Trophoblast cell (in vitro differentiated cells and primary cell): Measurements from ENCODE around the gene AJM1.
"Not testable (repeated sequence)": the region's sequence is repeated elsewhere in the genome, so short reads cannot be mapped to it uniquely, and the experiment has no call there.

Experiments
- DNase-seq, 2 donors: peaks; one replicate each; pipeline ENCODE4 v3.0.0-alpha.2; 2016
- H2AFZ ChIP-seq: 2 replicates; pipeline ENCODE4 v1.6.1; 2013; ENCODE audit warnings: low read length, moderate library complexity, mild to moderate bottlenecking; ENCODE audit not compliant: insufficient read depth, poor library complexity
- H2AK5ac ChIP-seq: 2 replicates; pipeline ENCODE4 v1.6.1; 2013; ENCODE audit warnings: mild to moderate bottlenecking, low read length
- H2BK120ac ChIP-seq: 2 replicates; pipeline ENCODE4 v1.6.1; 2013; ENCODE audit warnings: low read length, mild to moderate bottlenecking, moderate library complexity; ENCODE audit not compliant: insufficient read depth, poor library complexity
- H2BK12ac ChIP-seq: 2 replicates; pipeline ENCODE4 v1.6.1; 2013; ENCODE audit warnings: mild to moderate bottlenecking, low read length, moderate library complexity
- H2BK5ac ChIP-seq: 2 replicates; pipeline ENCODE4 v1.6.1; 2013; ENCODE audit warnings: low read length, low read depth, moderate library complexity, mild to moderate bottlenecking; ENCODE audit not compliant: poor library complexity
- H3K14ac ChIP-seq: 2 replicates; pipeline ENCODE4 v1.6.1; 2013; ENCODE audit warnings: mild to moderate bottlenecking, low read length
- H3K18ac ChIP-seq: 2 replicates; pipeline ENCODE4 v1.6.1; 2013; ENCODE audit warnings: mild to moderate bottlenecking, low read length
- H3K23ac ChIP-seq: 2 replicates; pipeline ENCODE4 v1.6.1; 2013; ENCODE audit warnings: low read length
- H3K27ac ChIP-seq: 2 replicates; pipeline ENCODE4 v1.5.1; 2013; ENCODE audit warnings: low read depth, mild to moderate bottlenecking, inconsistent platforms, low read length, moderate library complexity
- H3K27me3 ChIP-seq: 2 replicates; pipeline ENCODE4 v1.6.1; 2013; ENCODE audit warnings: inconsistent platforms, mild to moderate bottlenecking, low read length, moderate library complexity; ENCODE audit not compliant: insufficient read depth
- H3K36me3 ChIP-seq, 2 experiments: 1 replicate in 1 of 2; 2 replicates in 1 of 2; pipeline ENCODE4 v1.6.1; 2013; ENCODE audit warnings: low read length in 2 of 2, mild to moderate bottlenecking in 2 of 2, moderate library complexity in 1 of 2; ENCODE audit not compliant: insufficient read depth in 2 of 2, control insufficient read depth in 1 of 2
- H3K4ac ChIP-seq: 2 replicates; pipeline ENCODE4 v1.6.1; 2013; ENCODE audit warnings: low read depth, mild to moderate bottlenecking, low read length, moderate library complexity
- H3K4me1 ChIP-seq, 2 experiments: 1 replicate in 1 of 2; 2 replicates in 1 of 2; pipeline ENCODE4 v1.6.1; 2013; ENCODE audit warnings: low read length in 2 of 2, mild to moderate bottlenecking in 2 of 2, moderate library complexity in 1 of 2; ENCODE audit not compliant: insufficient read depth in 2 of 2, control insufficient read depth in 1 of 2
- H3K4me2 ChIP-seq: 2 replicates; pipeline ENCODE4 v1.6.1; 2013; ENCODE audit warnings: inconsistent platforms, mild to moderate bottlenecking, low read length, moderate library complexity
- H3K4me3 ChIP-seq: 2 replicates; pipeline ENCODE4 v1.5.1; 2013; ENCODE audit warnings: mild to moderate bottlenecking, low read depth, low read length, inconsistent platforms
- H3K79me1 ChIP-seq: one replicate; pipeline ENCODE4 v1.6.1; 2013; ENCODE audit warnings: low read length
- H3K79me2 ChIP-seq: 2 replicates; pipeline ENCODE4 v1.6.1; 2013; ENCODE audit warnings: low read length, mild to moderate bottlenecking; ENCODE audit not compliant: control insufficient read depth, insufficient read depth, poor library complexity
- H3K9ac ChIP-seq: 2 replicates; pipeline ENCODE4 v1.6.1; 2013; ENCODE audit warnings: mild to moderate bottlenecking, low read length
- H3K9me3 ChIP-seq: 2 replicates; pipeline ENCODE4 v1.6.1; 2013; ENCODE audit warnings: low read depth, mild to moderate bottlenecking, control low read depth, inconsistent platforms, low read length; ENCODE audit not compliant: insufficient read depth
- H4K12ac ChIP-seq: 2 replicates; pipeline ENCODE4 v1.6.1; 2013; ENCODE audit warnings: low read depth, mild to moderate bottlenecking, low read length, moderate library complexity
- H4K8ac ChIP-seq: 2 replicates; pipeline ENCODE4 v1.6.1; 2013; ENCODE audit warnings: low read depth, mild to moderate bottlenecking, low read length, moderate library complexity
- H4K91ac ChIP-seq: one replicate; pipeline ENCODE4 v1.6.1; 2013; ENCODE audit warnings: low read depth, mild to moderate bottlenecking, low read length, moderate library complexity
- WGBS: extraction: QIAGEN DNeasy Blood & Tissue Kit; methylation state at CpG from one replicate; pipeline ENCODE4 v1.1.7; 2013; ENCODE audit warnings: missing lambda C conversion rate; ENCODE audit not compliant: insufficient read length, insufficient coverage; ENCODE audit errors: extremely low coverage; 5-methylcytosine and 5-hydroxymethylcytosine counted together

The AJM1 gene

GRCh38 chr9:136835162-136835931 lies 6.9 kb upstream of the AJM1 start:
- H2BK12ac ChIP-seq: no peak overlapping the region

GRCh38 chr9:136835932-136836904 lies 6.1 kb upstream of the AJM1 start:
- Histone ChIP-seq H3K23ac (no peak overlapping the region), H3K79me1 (no peaks in the 10 kb centered on the region)

More at GRCh38 chr9:136835162-136835931, 6.9 kb upstream of the AJM1 start:
- Histone ChIP-seq H3K27me3 (no peaks in the 10 kb centered on the region), H2AK5ac (no peak overlapping the region), H2BK120ac (no peak overlapping the region), H3K23ac (no peak overlapping the region), H3K18ac (no peak overlapping the region), H3K4me3 (no peak overlapping the region), H4K8ac (no peak overlapping the region), H3K4me2 (no peak overlapping the region), H3K79me1 (no peaks in the 10 kb centered on the region), H3K27ac (no peak overlapping the region), H3K4ac (no peak overlapping the region), H3K9me3 (no peaks in the 10 kb centered on the region), H3K4me1 (no peaks in the 10 kb centered on the region), H3K79me2 (no peaks in the 10 kb centered on the region), H3K36me3 (peaks cover 73 to 80% of the 10 kb centered on the region in 2 experiments), H3K9ac (no peak overlapping the region), H2AFZ (no peak overlapping the region), H3K14ac (no peak overlapping the region), H2BK5ac (no peak overlapping the region), H4K12ac (no peak overlapping the region), H4K91ac (no peak overlapping the region)
- WGBS: no CpG with 5 or more reads among the region's 36 CpGs
- no peak for DNase-seq

GRCh38 chr9:136837146-136837855 lies 5.0 kb upstream of the AJM1 start:
- Histone ChIP-seq H3K27ac (no peak overlapping the region), H3K79me2 (no peaks in the 10 kb centered on the region), H3K4me3 (no peak overlapping the region), H3K14ac (no peak overlapping the region), H3K18ac (no peak overlapping the region), H2AFZ (no peak overlapping the region), H4K8ac (no peak overlapping the region), H4K12ac (no peak overlapping the region), H2BK120ac (no peak overlapping the region), H2BK5ac (no peak overlapping the region), H2BK12ac (no peak overlapping the region), H3K4me1 (peaks cover 0 to 3% of the 10 kb centered on the region in 2 experiments), H3K4me2 (no peak overlapping the region), H2AK5ac (no peak overlapping the region), H4K91ac (no peak overlapping the region), H3K4ac (no peak overlapping the region), H3K9ac (no peak overlapping the region), H3K79me1 (no peaks in the 10 kb centered on the region), H3K27me3 (no peaks in the 10 kb centered on the region), H3K9me3 (no peaks in the 10 kb centered on the region), H3K36me3 (peaks cover 58 to 64% of the 10 kb centered on the region in 2 experiments), H3K23ac (no peak overlapping the region)
- no peak for DNase-seq
- no CpG with 5 or more reads among the region's 27 CpGs for WGBS

More at GRCh38 chr9:136835932-136836904, 6.1 kb upstream of the AJM1 start:
- H3K36me3 ChIP-seq: peaks cover 68 to 75% of the 10 kb centered on the region in 2 experiments
- no peak overlapping the region for H2BK12ac ChIP-seq
- H3K4me1 ChIP-seq: peaks cover 0 to 3% of the 10 kb centered on the region in 2 experiments
- H2AFZ ChIP-seq: no peak overlapping the region
- no peak overlapping the region for H4K8ac ChIP-seq
- WGBS: no CpG with 5 or more reads among the region's 21 CpGs
- no peak overlapping the region for H3K14ac ChIP-seq
- no peak overlapping the region for H3K9ac ChIP-seq
- H3K4ac ChIP-seq: no peak overlapping the region
- no peak overlapping the region for H4K12ac ChIP-seq
- H2BK120ac ChIP-seq: no peak overlapping the region
- no peaks in the 10 kb centered on the region for H3K9me3 ChIP-seq
- no peaks in the 10 kb centered on the region for H3K27me3 ChIP-seq
- no peak overlapping the region for H3K27ac ChIP-seq
- H3K4me2 ChIP-seq: no peak overlapping the region
- no peak overlapping the region for H3K18ac ChIP-seq
- no peak overlapping the region for H3K4me3 ChIP-seq
- H2AK5ac ChIP-seq: no peak overlapping the region
- H3K79me2 ChIP-seq: no peaks in the 10 kb centered on the region
- no peak overlapping the region for H4K91ac ChIP-seq
- no peak for DNase-seq
- H2BK5ac ChIP-seq: no peak overlapping the region

- not testable (repeated sequence) for H3K4me1 ChIP-seq, H2BK120ac ChIP-seq, DNase-seq, H3K4ac ChIP-seq, H2AFZ ChIP-seq, H3K79me1 ChIP-seq, H3K27ac ChIP-seq, H3K79me2 ChIP-seq, H4K8ac ChIP-seq, H3K18ac ChIP-seq, H3K9me3 ChIP-seq, H3K4me3 ChIP-seq, H3K9ac ChIP-seq, H3K4me2 ChIP-seq, H2BK12ac ChIP-seq, H4K91ac ChIP-seq, H2BK5ac ChIP-seq, H2AK5ac ChIP-seq, H3K23ac ChIP-seq, H4K12ac ChIP-seq, H3K14ac ChIP-seq, H3K27me3 ChIP-seq
- peaks cover 52 to 58% of the 10 kb centered on the region in 2 experiments for H3K36me3 ChIP-seq
- no CpG with 5 or more reads among the region's 15 CpGs for WGBS
These were observed 4.4 kb upstream of the AJM1 start for GRCh38 chr9:136837856-136838277.
